ENCODE data around the gene MARCHF9.

DNA sequence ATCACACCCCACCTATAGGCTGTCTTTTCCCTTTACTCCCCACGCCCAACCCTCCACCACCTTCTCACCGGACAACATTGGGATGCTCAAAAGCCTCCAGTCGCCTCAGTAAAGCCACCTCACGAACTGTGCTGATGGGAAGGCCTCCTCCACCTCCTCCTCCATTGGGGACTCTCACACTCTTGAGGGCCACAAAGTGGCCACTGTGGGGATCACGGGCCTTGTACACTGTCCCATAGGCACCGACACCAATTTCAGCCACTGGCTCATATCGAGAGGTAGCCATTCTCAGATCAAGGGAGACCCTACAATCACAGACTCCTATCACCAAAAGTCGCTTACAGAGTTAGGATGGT is 3.5 kb upstream of the MARCHF9 start:
- TF ChIP-seq, protein P1, sequence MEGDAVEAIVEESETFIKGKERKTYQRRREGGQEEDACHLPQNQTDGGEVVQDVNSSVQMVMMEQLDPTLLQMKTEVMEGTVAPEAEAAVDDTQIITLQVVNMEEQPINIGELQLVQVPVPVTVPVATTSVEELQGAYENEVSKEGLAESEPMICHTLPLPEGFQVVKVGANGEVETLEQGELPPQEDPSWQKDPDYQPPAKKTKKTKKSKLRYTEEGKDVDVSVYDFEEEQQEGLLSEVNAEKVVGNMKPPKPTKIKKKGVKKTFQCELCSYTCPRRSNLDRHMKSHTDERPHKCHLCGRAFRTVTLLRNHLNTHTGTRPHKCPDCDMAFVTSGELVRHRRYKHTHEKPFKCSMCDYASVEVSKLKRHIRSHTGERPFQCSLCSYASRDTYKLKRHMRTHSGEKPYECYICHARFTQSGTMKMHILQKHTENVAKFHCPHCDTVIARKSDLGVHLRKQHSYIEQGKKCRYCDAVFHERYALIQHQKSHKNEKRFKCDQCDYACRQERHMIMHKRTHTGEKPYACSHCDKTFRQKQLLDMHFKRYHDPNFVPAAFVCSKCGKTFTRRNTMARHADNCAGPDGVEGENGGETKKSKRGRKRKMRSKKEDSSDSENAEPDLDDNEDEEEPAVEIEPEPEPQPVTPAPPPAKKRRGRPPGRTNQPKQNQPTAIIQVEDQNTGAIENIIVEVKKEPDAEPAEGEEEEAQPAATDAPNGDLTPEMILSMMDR (IDR thresholded peaks at IDR 0.05): no peak
- no peak for TF ChIP-seq POLR2AphosphoS5 (IDR thresholded peaks at IDR 0.05)
- no peak for TF ChIP-seq POLR2A (IDR thresholded peaks at IDR 0.05)

All from prostate gland (tissue), 2 donors.